HG03108 (cell line): ENCODE results near the gene CD320.
"Not testable (repeated sequence)": the region's sequence is repeated elsewhere in the genome, so short reads cannot be mapped to it uniquely, and the experiment has no call there.

Source experiments
- ATAC-seq: cut with Tn5 transposase; IDR thresholded peaks from one replicate; pipeline ENCODE4 v1.9.1; 2021; ENCODE audit warnings: moderate library complexity; ENCODE audit not compliant: unreplicated experiment

Gene CD320

GRCh38 chr19:8310342-8311055, 2.3 kb upstream of the CD320 start:
- no peak for ATAC-seq

GRCh38 chr19:8308891-8309291, 733 bp upstream of the CD320 start:
- ATAC-seq: no peak

DNA sequence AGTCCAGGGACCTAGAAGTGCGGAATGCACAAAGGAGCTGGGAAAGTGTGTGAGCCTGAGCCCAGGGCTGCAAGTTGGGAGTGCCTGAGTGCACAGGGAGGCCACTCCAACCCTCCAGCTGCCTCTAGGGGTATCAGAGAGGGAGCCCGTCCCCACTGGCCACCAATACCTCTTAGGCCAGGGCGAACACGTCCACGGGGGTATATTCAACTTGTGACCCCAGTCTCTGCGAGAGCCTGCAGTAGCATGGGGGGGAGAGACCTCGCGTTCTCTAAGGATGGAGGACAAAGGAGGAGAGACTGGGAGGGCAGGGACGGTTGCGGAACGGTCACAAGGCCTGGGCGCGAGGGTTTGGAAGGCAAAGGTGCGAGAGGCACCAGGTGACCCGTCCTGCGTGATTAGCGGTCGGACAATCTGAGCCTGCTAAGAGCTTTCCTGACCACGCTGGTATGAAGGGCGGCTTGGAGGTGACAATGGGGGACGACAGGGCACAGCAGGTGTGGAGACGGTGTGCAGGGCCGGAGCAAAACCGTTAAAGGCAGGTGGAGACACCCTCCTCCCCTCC, 676 bp downstream of the CD320 start:
- ATAC-seq: no peak

- no peak for ATAC-seq
Observed at GRCh38 chr19:8306235-8307054, 1.7 kb downstream of the CD320 start.

GRCh38 chr19:8305798-8306197, 2.4 kb downstream of the CD320 start:
- no peak for ATAC-seq

GRCh38 chr19:8304841-8305621, 3.1 kb downstream of the CD320 start:
- no peak for ATAC-seq

- ATAC-seq: no peak
Observed at GRCh38 chr19:8302734-8303133, 5.4 kb downstream of the CD320 start.

GRCh38 chr19:8302357-8302691, 5.8 kb downstream of the CD320 start:
- ATAC-seq: no peak

- ATAC-seq: not testable (repeated sequence)
Observed at GRCh38 chr19:8291337-8291736, 16.8 kb downstream of the CD320 start.

GRCh38 chr19:8276508-8276907, 31.6 kb downstream of the CD320 start:
- ATAC-seq: not testable (repeated sequence)

DNA sequence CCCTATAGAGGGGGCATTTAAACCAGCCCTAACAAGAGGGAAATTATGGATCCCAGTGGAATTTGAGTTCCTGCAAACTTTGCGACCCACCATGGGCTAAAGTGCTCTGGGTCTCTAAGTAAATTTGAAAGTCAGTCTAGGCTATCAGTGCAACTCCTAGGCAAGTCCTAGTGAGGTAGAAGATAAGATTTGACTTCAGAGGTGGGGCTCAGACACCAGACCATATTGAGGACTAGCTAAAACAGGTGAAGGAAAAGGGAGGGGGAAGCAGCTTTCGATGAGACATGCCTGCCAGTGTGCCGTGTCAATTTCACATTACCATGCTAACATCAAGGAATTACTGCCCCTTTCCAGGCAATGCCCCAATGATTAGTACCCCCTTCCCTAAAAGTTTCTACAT, 38.4 kb downstream of the CD320 start:
- ATAC-seq: no peak

GRCh38 chr19:8265872-8266271, 42.3 kb downstream of the CD320 start:
- ATAC-seq: no peak

- ATAC-seq: not testable (repeated sequence)
Observed at GRCh38 chr19:8264248-8264647, 43.9 kb downstream of the CD320 start.

DNA sequence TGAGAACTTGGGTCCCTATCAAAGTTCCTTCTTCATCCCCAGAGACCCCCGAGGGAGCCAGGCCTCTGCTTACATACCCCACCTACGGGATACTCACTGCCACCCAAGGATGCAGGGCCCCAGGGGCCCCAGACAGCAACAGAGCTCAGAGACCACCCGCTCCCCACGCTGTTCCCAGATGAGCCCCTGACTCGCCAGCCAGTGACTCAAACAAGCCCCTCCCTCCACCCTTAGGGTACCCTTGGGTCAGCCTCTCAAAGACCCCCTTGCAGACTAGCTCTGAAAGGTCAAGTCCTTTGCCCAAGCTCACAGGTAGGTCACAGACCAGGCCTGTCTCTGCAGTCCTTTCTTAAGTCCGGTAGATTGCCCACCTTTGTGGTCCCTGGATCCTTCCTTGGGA, 45.7 kb downstream of the CD320 start:
- no peak for ATAC-seq

GRCh38 chr19:8261881-8262280, 46.3 kb downstream of the CD320 start:
- no peak for ATAC-seq

- no peak for ATAC-seq
Observed at GRCh38 chr19:8261347-8261746, 46.8 kb downstream of the CD320 start.

GRCh38 chr19:8259922-8260247, 48.3 kb downstream of the CD320 start:
- ATAC-seq: no peak

- ATAC-seq: no peak
Observed at GRCh38 chr19:8259142-8259921, 48.8 kb downstream of the CD320 start.

DNA sequence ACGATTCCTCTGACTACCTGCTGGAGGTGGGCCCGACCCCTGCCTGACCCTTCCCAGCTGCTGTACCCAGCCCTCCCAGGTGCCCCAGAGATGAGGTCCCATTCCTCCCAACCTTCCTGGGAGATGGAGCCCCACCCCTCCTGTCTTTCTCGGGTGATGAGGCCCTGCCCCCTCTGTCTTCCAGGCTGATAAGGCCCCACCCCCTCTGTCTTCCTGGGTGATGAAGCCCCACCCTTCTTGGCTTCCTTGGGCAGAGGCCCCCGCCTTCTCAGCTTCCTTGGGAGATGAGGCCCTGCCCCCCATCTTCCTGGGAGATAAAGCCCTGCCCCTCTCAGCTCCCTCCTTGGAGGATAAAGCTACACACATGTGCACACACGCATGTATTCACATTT, 51.1 kb downstream of the CD320 start:
- no peak for ATAC-seq

DNA sequence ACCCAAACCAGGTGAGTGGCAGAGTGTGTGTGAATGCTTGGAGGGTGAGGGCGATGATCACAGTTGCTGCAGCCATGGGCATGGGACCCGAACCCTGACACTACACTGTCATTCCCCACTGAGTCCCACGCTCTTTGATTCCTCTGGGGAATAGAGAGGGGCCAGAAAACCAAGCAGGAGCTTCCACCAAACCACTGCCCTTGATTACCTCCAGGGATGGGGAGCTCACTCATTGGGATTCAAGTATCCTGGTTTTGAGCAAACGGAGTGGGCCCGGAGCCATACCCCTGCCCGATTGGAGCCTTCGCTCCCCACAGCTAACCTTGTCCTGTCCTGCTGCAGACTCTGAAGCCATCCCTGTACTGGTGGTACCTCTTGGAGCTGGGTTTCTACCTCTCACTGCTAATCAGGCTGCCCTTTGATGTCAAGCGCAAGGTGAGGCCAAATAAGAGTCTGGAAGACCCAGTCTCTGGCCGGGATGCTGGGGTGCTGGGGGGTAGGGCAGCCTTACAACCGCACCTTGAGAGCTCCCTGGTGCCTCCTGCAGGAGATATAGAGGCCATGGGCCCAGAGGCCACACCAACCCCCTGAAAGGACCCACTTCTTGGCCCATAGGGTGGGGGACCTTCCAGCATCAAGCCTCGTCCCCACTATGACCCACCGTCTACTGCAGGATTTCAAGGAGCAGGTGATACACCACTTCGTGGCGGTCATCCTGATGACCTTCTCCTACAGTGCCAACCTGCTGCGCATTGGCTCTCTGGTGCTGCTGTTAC, 51.7 kb downstream of the CD320 start:
- ATAC-seq: no peak
